ENCODE results near the gene ABHD16A.

Gene ABHD16A

GRCh38 chr6:31687321-31687720 is 15.8 kb downstream of the ABHD16A start:
- Histone ChIP-seq H3K27me3 (replicated peaks) (no peaks in the 10 kb centered on the region), H3K4me3 (ENCODE audit: low read depth, low read length) (no peak overlapping the region), H3K36me3 (replicated peaks) (peaks cover 57% of the 10 kb centered on the region), H3K27ac (no peak overlapping the region)
- no peak for DNase-seq
- TF ChIP-seq, protein P1, sequence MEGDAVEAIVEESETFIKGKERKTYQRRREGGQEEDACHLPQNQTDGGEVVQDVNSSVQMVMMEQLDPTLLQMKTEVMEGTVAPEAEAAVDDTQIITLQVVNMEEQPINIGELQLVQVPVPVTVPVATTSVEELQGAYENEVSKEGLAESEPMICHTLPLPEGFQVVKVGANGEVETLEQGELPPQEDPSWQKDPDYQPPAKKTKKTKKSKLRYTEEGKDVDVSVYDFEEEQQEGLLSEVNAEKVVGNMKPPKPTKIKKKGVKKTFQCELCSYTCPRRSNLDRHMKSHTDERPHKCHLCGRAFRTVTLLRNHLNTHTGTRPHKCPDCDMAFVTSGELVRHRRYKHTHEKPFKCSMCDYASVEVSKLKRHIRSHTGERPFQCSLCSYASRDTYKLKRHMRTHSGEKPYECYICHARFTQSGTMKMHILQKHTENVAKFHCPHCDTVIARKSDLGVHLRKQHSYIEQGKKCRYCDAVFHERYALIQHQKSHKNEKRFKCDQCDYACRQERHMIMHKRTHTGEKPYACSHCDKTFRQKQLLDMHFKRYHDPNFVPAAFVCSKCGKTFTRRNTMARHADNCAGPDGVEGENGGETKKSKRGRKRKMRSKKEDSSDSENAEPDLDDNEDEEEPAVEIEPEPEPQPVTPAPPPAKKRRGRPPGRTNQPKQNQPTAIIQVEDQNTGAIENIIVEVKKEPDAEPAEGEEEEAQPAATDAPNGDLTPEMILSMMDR (IDR thresholded peaks at IDR 0.05; ENCODE audit: low read depth, low read length, missing control alignments) = no peak
- in situ Hi-C loops (cut with HindIII; ENCODE audit: low pct_ligation_motif_present, low sequenced_read_pairs) = no loop called here

DNA sequence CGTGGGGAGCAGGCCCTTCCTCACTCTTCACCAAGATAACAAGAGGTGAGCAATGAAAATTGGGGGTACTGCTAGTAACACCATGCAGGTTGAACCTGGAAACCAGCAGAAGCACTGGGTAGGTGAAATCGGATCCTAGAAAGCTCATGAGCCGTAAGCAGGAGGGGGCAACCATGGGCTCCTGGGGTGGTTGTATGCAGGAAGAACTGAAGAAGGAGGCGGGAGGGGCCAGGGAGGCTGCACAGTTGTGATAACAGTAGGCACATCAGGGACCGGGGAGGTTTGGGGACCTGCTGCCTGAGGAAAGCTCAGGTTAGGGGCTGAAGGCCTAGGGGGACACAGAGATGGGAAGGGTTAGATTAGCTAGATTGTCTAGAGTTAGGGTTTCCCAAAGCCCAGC is 16.6 kb downstream of the ABHD16A start:
- Histone ChIP-seq H3K4me3 (ENCODE audit: low read depth, low read length) (no peak overlapping the region), H3K27me3 (replicated peaks) (no peaks in the 10 kb centered on the region), H3K36me3 (replicated peaks) (peaks cover 52% of the 10 kb centered on the region), H3K27ac (no peak overlapping the region)
- in situ Hi-C loops (cut with HindIII; ENCODE audit: low pct_ligation_motif_present, low sequenced_read_pairs) = no loop called here
- DNase-seq = no peak
- TF ChIP-seq, protein P1 (IDR thresholded peaks at IDR 0.05; ENCODE audit: low read depth, low read length, missing control alignments) = no peak

- Histone ChIP-seq H3K27ac (no peak overlapping the region), H3K4me3 (ENCODE audit: low read depth, low read length) (no peak overlapping the region), H3K27me3 (replicated peaks) (no peaks in the 10 kb centered on the region), H3K36me3 (replicated peaks) (peaks cover 25% of the 10 kb centered on the region)
- TF ChIP-seq, protein P1 (IDR thresholded peaks at IDR 0.05; ENCODE audit: low read depth, low read length, missing control alignments) = no peak
- DNase-seq = no peak
- in situ Hi-C loops (cut with HindIII; ENCODE audit: low pct_ligation_motif_present, low sequenced_read_pairs) = no loop called here
Observed at GRCh38 chr6:31683591-31683990, 19.5 kb downstream of the ABHD16A start.

GRCh38 chr6:31681135-31681671 is 21.9 kb downstream of the ABHD16A start:
- in situ Hi-C loops (cut with HindIII; ENCODE audit: low pct_ligation_motif_present, low sequenced_read_pairs) = no loop called here
- Histone ChIP-seq H3K27me3 (replicated peaks) (no peaks in the 10 kb centered on the region), H3K27ac (peak overlapping the region; percentile 30), H3K36me3 (replicated peaks) (peaks cover 2% of the 10 kb centered on the region), H3K4me3 (ENCODE audit: low read depth, low read length) (peak overlapping the region; percentile 61)
- TF ChIP-seq, protein P1 (IDR thresholded peaks at IDR 0.05; ENCODE audit: low read depth, low read length, missing control alignments) = peak; percentile 29
- no peak for DNase-seq

GRCh38 chr6:31680226-31681134 is 22.6 kb downstream of the ABHD16A start, which contains the start of gene LY6G5C:
LY6G5C (minus strand) TSS chr6:31681067; CDS start chr6:31680373, 694 bp downstream.
- TF ChIP-seq, protein P1 (IDR thresholded peaks at IDR 0.05; ENCODE audit: low read depth, low read length, missing control alignments) = peak; percentile 85
- in situ Hi-C loops (cut with HindIII; ENCODE audit: low pct_ligation_motif_present, low sequenced_read_pairs) = no loop called here
- peak; percentile 82 for DNase-seq
- H3K27me3 ChIP-seq (replicated peaks) = no peaks in the 10 kb centered on the region
- peak within 1 kb of the TSS; percentile 30 for H3K27ac ChIP-seq
- H3K36me3 ChIP-seq (replicated peaks) = no peaks in the 10 kb centered on the region
- H3K4me3 ChIP-seq (ENCODE audit: low read depth, low read length) = peak within 1 kb of the TSS; percentile 61
